ENCODE results near the gene BAG5. TPM values are rescaled to one million over a fixed set of nuclear protein-coding genes. Genes with fewer than 3 reads are reported as not detected.

BAG5 gene
- total RNA-seq, 1 donor from 2014 or later: 24.2 TPM

GRCh38 chr14:103563844-103564505 lies 1.5 kb upstream of the BAG5 start:
- no peak for DNase-seq (ENCODE audit: low spot score)

- DNase-seq (ENCODE audit: low spot score): no peak
Measured at GRCh38 chr14:103563226-103563620, 766 bp upstream of the BAG5 start.

- DNase-seq (ENCODE audit: low spot score): no peak
Measured at GRCh38 chr14:103562179-103562428, 353 bp downstream of the BAG5 start.

- no peak for DNase-seq (ENCODE audit: low spot score)
Measured at GRCh38 chr14:103561381-103562178, 877 bp downstream of the BAG5 start.

- no peak for DNase-seq (ENCODE audit: low spot score)
Measured at GRCh38 chr14:103560691-103561090, 1.8 kb downstream of the BAG5 start.

- DNase-seq (ENCODE audit: low spot score): no peak
Measured at GRCh38 chr14:103559766-103560165, 2.7 kb downstream of the BAG5 start.

GRCh38 chr14:103558071-103558882 lies 4.2 kb downstream of the BAG5 start:
- DNase-seq (ENCODE audit: low spot score): no peak

- DNase-seq (ENCODE audit: low spot score): no peak
Measured at GRCh38 chr14:103556946-103557758, 5.3 kb downstream of the BAG5 start.

GRCh38 chr14:103555559-103556337 lies 6.7 kb downstream of the BAG5 start:
- DNase-seq (ENCODE audit: low spot score): no peak

- no peak for DNase-seq (ENCODE audit: low spot score)
Measured at GRCh38 chr14:103552846-103553210, 9.6 kb downstream of the BAG5 start.

- no peak for DNase-seq (ENCODE audit: low spot score)
Measured at GRCh38 chr14:103552011-103552845, 10.2 kb downstream of the BAG5 start.

- no peak for DNase-seq (ENCODE audit: low spot score)
Measured at GRCh38 chr14:103551338-103551762, 11.1 kb downstream of the BAG5 start.

GRCh38 chr14:103550451-103551337 lies 11.8 kb downstream of the BAG5 start:
- no peak for DNase-seq (ENCODE audit: low spot score)

- no peak for DNase-seq (ENCODE audit: low spot score)
Measured at GRCh38 chr14:103549361-103550311, 12.8 kb downstream of the BAG5 start.

GRCh38 chr14:103548463-103549351 lies 13.8 kb downstream of the BAG5 start:
- no peak for DNase-seq (ENCODE audit: low spot score)

GRCh38 chr14:103547941-103548462 lies 14.5 kb downstream of the BAG5 start:
- no peak for DNase-seq (ENCODE audit: low spot score)

- no peak for DNase-seq (ENCODE audit: low spot score)
Measured at GRCh38 chr14:103547455-103547940, 15.0 kb downstream of the BAG5 start.

All from mucosa of gallbladder (tissue), 1 donor.